Measurements from ENCODE around the gene CFTR. TPM values are rescaled to one million over a fixed set of nuclear protein-coding genes. Genes with fewer than 3 reads are reported as not detected.

CFTR gene
- total and polyA plus RNA-seq, 10 of the 15 experiments (the other 5 are each of a cell fraction or from before 2014, with no cell fraction given) = 0.02 to 2.3 (median 0.21) TPM; not detected in 1

DNA sequence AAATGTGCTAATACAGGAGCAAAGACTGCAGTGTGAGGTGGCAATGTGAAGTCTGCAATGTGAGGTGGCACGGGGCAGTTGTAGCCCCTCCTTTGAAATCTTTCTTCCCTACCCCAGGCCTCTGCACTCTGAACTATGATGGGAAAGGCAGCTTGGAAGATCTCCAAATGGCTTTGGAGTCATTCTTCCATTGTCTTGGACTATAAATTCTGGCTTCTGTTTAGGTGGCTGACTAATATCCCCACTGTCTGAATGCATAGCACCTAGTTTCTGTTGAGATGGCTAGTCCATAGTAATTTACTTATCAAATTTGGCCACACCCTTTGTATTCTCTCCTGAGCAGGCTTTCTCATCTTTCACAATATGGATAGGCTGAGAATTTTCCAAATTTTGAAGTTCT lies 175.0 kb downstream of the CFTR start:
- ATAC-seq = no peak
- Histone ChIP-seq H3K27me3 (replicated peaks in 1 of 2; ENCODE audit: control insufficient read depth in 2 of 2, insufficient read depth in 2 of 2, low read length in 1 of 2) (no peaks in the 10 kb centered on the region), H3K4me3 (no peak overlapping the region), H3K4me1 (ENCODE audit: control insufficient read depth, insufficient read depth, low read length) (no peaks in the 10 kb centered on the region), H3K9ac (ENCODE audit: control insufficient read depth, insufficient read depth, low read length) (no peak overlapping the region), H3K79me2 (ENCODE audit: control insufficient read depth, insufficient read depth, low read length) (no peaks in the 10 kb centered on the region), H3K27ac (ENCODE audit: control insufficient read depth, insufficient read depth) (no peak overlapping the region), H3K9me3 (replicated peaks; ENCODE audit: control insufficient read depth, insufficient read depth, low read length) (no peaks in the 10 kb centered on the region), H4K20me1 (ENCODE audit: control insufficient read depth, insufficient read depth) (no peaks in the 10 kb centered on the region), H2AFZ (ENCODE audit: control insufficient read depth, low read depth, low read length) (no peak overlapping the region), H3K36me3 (ENCODE audit: control insufficient read depth in 2 of 2, insufficient read depth in 2 of 2, low read length in 1 of 2) (no peaks in the 10 kb centered on the region), H3K4me2 (ENCODE audit: control insufficient read depth, insufficient read depth) (no peak overlapping the region)
- no TSS peak for BruUV-seq (replicated peaks)
- in situ Hi-C loops (cut with MboI) (no loop called here), intact Hi-C loops (cut with micrococcal nuclease; ENCODE audit: unreplicated experiment) (no loop called here)
- ChIA-PET RAD21 (ENCODE audit: unreplicated experiment) (no interaction called here), POLR2A (no interaction called here), SMC1A (ENCODE audit: uncharacterized antibody, unreplicated experiment) (interaction anchor here (0.6 kb wide), 1 partner anchor 9 kb away, joined by 3 read pairs; no protein-coding TSS in a partner anchor), CTCF (interaction anchor here (1.3 kb wide), 1 partner anchor 18 kb away, joined by 5 read pairs; no protein-coding TSS in a partner anchor)
- no peak for FAIRE-seq
- WGBS (ENCODE audit: insufficient coverage, insufficient replicate concordance, low lambda C conversion rate, missing lambda C conversion rate) = 7% methylated on average over 1 of the region's 1 CpG
- TF ChIP-seq, protein P1, sequence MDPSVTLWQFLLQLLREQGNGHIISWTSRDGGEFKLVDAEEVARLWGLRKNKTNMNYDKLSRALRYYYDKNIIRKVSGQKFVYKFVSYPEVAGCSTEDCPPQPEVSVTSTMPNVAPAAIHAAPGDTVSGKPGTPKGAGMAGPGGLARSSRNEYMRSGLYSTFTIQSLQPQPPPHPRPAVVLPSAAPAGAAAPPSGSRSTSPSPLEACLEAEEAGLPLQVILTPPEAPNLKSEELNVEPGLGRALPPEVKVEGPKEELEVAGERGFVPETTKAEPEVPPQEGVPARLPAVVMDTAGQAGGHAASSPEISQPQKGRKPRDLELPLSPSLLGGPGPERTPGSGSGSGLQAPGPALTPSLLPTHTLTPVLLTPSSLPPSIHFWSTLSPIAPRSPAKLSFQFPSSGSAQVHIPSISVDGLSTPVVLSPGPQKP (IDR thresholded peaks at IDR 0.05; ENCODE audit: low read depth, low read length) = no peak
- no peak for TF ChIP-seq IKZF2 (IDR thresholded peaks at IDR 0.05)
- no peak for TF ChIP-seq JUND (IDR thresholded peaks at IDR 0.05; ENCODE audit: low read depth, low read length)
- no peak for TF ChIP-seq HDAC2 (IDR thresholded peaks at IDR 0.05)
- DNase-seq (ENCODE audit: low read depth, low spot score) = no peak

DNA sequence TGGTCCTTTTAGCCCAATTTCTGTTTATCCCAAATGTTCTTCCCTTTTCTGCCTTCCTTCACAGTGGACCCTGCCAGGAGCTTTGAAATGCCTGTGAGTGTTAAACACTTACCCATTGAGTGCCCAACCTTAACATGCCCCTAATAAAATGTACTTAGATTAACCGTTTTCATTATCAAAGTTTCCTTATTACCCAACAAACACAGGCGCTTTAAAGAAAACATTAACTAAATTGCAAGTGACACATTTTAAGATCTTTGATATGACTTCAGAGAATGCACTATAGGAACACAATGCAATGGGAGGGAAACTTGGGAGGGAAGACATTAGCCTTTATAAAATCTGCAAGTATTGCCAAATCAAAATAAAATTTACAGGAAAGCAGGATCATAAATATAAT lies 177.0 kb downstream of the CFTR start:
- Histone ChIP-seq H3K4me2 (ENCODE audit: control insufficient read depth, insufficient read depth) (no peak overlapping the region), H3K36me3 (ENCODE audit: control insufficient read depth in 2 of 2, insufficient read depth in 2 of 2, low read length in 1 of 2) (no peaks in the 10 kb centered on the region), H3K9ac (ENCODE audit: control insufficient read depth, insufficient read depth, low read length) (no peak overlapping the region), H3K79me2 (ENCODE audit: control insufficient read depth, insufficient read depth, low read length) (no peaks in the 10 kb centered on the region), H3K27me3 (replicated peaks in 1 of 2; ENCODE audit: control insufficient read depth in 2 of 2, insufficient read depth in 2 of 2, low read length in 1 of 2) (no peaks in the 10 kb centered on the region), H4K20me1 (ENCODE audit: control insufficient read depth, insufficient read depth) (no peaks in the 10 kb centered on the region), H3K4me1 (ENCODE audit: control insufficient read depth, insufficient read depth, low read length) (no peaks in the 10 kb centered on the region), H3K9me3 (replicated peaks; ENCODE audit: control insufficient read depth, insufficient read depth, low read length) (no peaks in the 10 kb centered on the region), H3K4me3 (no peak overlapping the region), H3K27ac (ENCODE audit: control insufficient read depth, insufficient read depth) (no peak overlapping the region), H2AFZ (ENCODE audit: control insufficient read depth, low read depth, low read length) (no peak overlapping the region)
- ATAC-seq (no peak), FAIRE-seq (no peak), DNase-seq (ENCODE audit: low read depth, low spot score) (no peak)
- no TSS peak for BruUV-seq (replicated peaks)
- in situ Hi-C loops (cut with MboI) (no loop called here), intact Hi-C loops (cut with micrococcal nuclease; ENCODE audit: unreplicated experiment) (no loop called here)
- 46% methylated on average over 2 of the region's 2 CpGs for WGBS (ENCODE audit: insufficient coverage, insufficient replicate concordance, low lambda C conversion rate, missing lambda C conversion rate)
- ChIA-PET POLR2A (no interaction called here), RAD21 (ENCODE audit: unreplicated experiment) (no interaction called here), CTCF (no interaction called here), SMC1A (ENCODE audit: uncharacterized antibody, unreplicated experiment) (no interaction called here)
- TF ChIP-seq ZNF274 (IDR thresholded peaks at IDR 0.05; ENCODE audit: insufficient read depth, insufficient read length) (no peak), SMAD1 (IDR thresholded peaks at IDR 0.05; ENCODE audit: low read depth, partially characterized antibody) (no peak), SPI1 (IDR thresholded peaks at IDR 0.05; ENCODE audit: borderline replicate concordance, insufficient read depth, low read depth, low read length) (no peak), EED (IDR thresholded peaks at IDR 0.05; ENCODE audit: low read depth) (no peak), FOXM1 (IDR thresholded peaks at IDR 0.05; ENCODE audit: low read depth, low read length) (no peak), KDM1A (IDR thresholded peaks at IDR 0.05; ENCODE audit: borderline replicate concordance) (no peak)

All from GM12878 (cell line).